ENCODE results near the gene MRPL1.

Gene MRPL1

GRCh38 chr4:77862478-77863216, at the start of gene MRPL1:
Gene MRPL1, plus strand, starts transcription at chr4:77862830. Its CDS starts 19 bp downstream, at chr4:77862849.
- FAIRE-seq (peak; percentile 95), DNase-seq (ENCODE audit: extremely low spot score, insufficient read length, low read depth) (peak; percentile 51)

- DNase-seq (ENCODE audit: extremely low spot score, insufficient read length, low read depth) (no peak), FAIRE-seq (peak; percentile 15)
Measured at GRCh38 chr4:77815636-77816035, 47.0 kb upstream of the MRPL1 start.

GRCh38 chr4:77816546-77816945, 46.1 kb upstream of the MRPL1 start:
- FAIRE-seq (no peak), DNase-seq (ENCODE audit: extremely low spot score, insufficient read length, low read depth) (no peak)

- FAIRE-seq, result peak; percentile 68
- no peak for DNase-seq (ENCODE audit: extremely low spot score, insufficient read length, low read depth)
Measured at GRCh38 chr4:77817304-77818072, 45.1 kb upstream of the MRPL1 start.

GRCh38 chr4:77818073-77818601, 44.5 kb upstream of the MRPL1 start:
- DNase-seq (ENCODE audit: extremely low spot score, insufficient read length, low read depth), result no peak

GRCh38 chr4:77818602-77819403, 43.8 kb upstream of the MRPL1 start, which contains the start of gene CNOT6L:
Gene CNOT6L, minus strand, starts transcription at chr4:77819368. Its CDS starts 60 bp downstream, at chr4:77819308.
- DNase-seq (ENCODE audit: extremely low spot score, insufficient read length, low read depth) (peak; percentile 17), FAIRE-seq (peak; percentile 67)

More at GRCh38 chr4:77818073-77818601, 44.5 kb upstream of the MRPL1 start:
- FAIRE-seq, result no peak

GRCh38 chr4:77819404-77819842, 43.2 kb upstream of the MRPL1 start:
- DNase-seq (ENCODE audit: extremely low spot score, insufficient read length, low read depth), result no peak
- FAIRE-seq, result no peak

- peak; percentile 91 for FAIRE-seq
- DNase-seq (ENCODE audit: extremely low spot score, insufficient read length, low read depth), result peak; percentile 75
Measured at GRCh38 chr4:77819843-77820648, 42.6 kb upstream of the MRPL1 start.

GRCh38 chr4:77820649-77821561, 41.7 kb upstream of the MRPL1 start:
- DNase-seq (ENCODE audit: extremely low spot score, insufficient read length, low read depth), result no peak
- FAIRE-seq, result peak; percentile 39

- no peak for DNase-seq (ENCODE audit: extremely low spot score, insufficient read length, low read depth)
- FAIRE-seq, result peak; percentile 31
Measured at GRCh38 chr4:77821775-77822174, 40.9 kb upstream of the MRPL1 start.

- FAIRE-seq (no peak), DNase-seq (ENCODE audit: extremely low spot score, insufficient read length, low read depth) (no peak)
Measured at GRCh38 chr4:77826275-77826674, 36.4 kb upstream of the MRPL1 start.

GRCh38 chr4:77827343-77827742, 35.3 kb upstream of the MRPL1 start:
- FAIRE-seq, result no peak
- no peak for DNase-seq (ENCODE audit: extremely low spot score, insufficient read length, low read depth)

GRCh38 chr4:77833126-77833724, 29.4 kb upstream of the MRPL1 start:
- FAIRE-seq, result no peak
- no peak for DNase-seq (ENCODE audit: extremely low spot score, insufficient read length, low read depth)

GRCh38 chr4:77834403-77834802, 28.2 kb upstream of the MRPL1 start:
- FAIRE-seq, result no peak
- DNase-seq (ENCODE audit: extremely low spot score, insufficient read length, low read depth), result no peak

- no peak for FAIRE-seq
- DNase-seq (ENCODE audit: extremely low spot score, insufficient read length, low read depth), result no peak
Measured at GRCh38 chr4:77843628-77844027, 19.0 kb upstream of the MRPL1 start.

- no peak for FAIRE-seq
- DNase-seq (ENCODE audit: extremely low spot score, insufficient read length, low read depth), result no peak
Measured at GRCh38 chr4:77844363-77844762, 18.3 kb upstream of the MRPL1 start.

GRCh38 chr4:77845400-77845799, 17.2 kb upstream of the MRPL1 start:
- FAIRE-seq, result no peak
- DNase-seq (ENCODE audit: extremely low spot score, insufficient read length, low read depth), result no peak

GRCh38 chr4:77845929-77846328, 16.7 kb upstream of the MRPL1 start:
- DNase-seq (ENCODE audit: extremely low spot score, insufficient read length, low read depth), result no peak
- FAIRE-seq, result no peak

All from GM18507 (cell line).